Measurements from ENCODE around the gene NAP1L5.

The NAP1L5 gene

GRCh38 chr4:88660446-88661294 lies 37.0 kb downstream of the NAP1L5 start:
- DNase-seq (ENCODE audit: low read depth), result peak; percentile 75

- no peak for DNase-seq (ENCODE audit: low read depth)
Measured at GRCh38 chr4:88659890-88660208, 37.8 kb downstream of the NAP1L5 start.

- DNase-seq (ENCODE audit: low read depth), result peak; percentile 54
Measured at GRCh38 chr4:88659055-88659889, 38.4 kb downstream of the NAP1L5 start.

- DNase-seq (ENCODE audit: low read depth), result no peak
Measured at GRCh38 chr4:88655226-88655625, 42.4 kb downstream of the NAP1L5 start.

GRCh38 chr4:88653371-88653946 lies 44.2 kb downstream of the NAP1L5 start:
- no peak for DNase-seq (ENCODE audit: low read depth)

GRCh38 chr4:88649716-88650115 lies 47.9 kb downstream of the NAP1L5 start:
- no peak for DNase-seq (ENCODE audit: low read depth)

GRCh38 chr4:88646528-88647280 lies 50.9 kb downstream of the NAP1L5 start:
- DNase-seq (ENCODE audit: low read depth), result no peak

GRCh38 chr4:88645994-88646393 lies 51.6 kb downstream of the NAP1L5 start:
- DNase-seq (ENCODE audit: low read depth), result no peak

All from GM04504 (cell line).